Tibial artery (tissue), 4 donors: ENCODE results near the gene SDK2.

Experiments
- DNase-seq, 2 donors: peaks; one replicate each; pipeline ENCODE4 v3.0.0-alpha.2; 2019
- H3K27ac ChIP-seq, 2 donors: fragments of 200-600 bp; sonication (generic) in 1 of 2; 1 replicate in 1 of 2; 2 replicates in 1 of 2; pipeline ENCODE4 v1.5.1; 2018 to 2019; ENCODE audit warnings: mild to moderate bottlenecking in 1 of 2
- H3K27me3 ChIP-seq, 2 donors: fragments of 200-600 bp; sonication (generic) in 1 of 2; one replicate each; pipeline versions ENCODE4 v1.5.1 to v1.6.0; 2016 to 2019
- H3K36me3 ChIP-seq, 3 donors: fragments of 200-600 bp; sonication (generic) in 2 of 3; one replicate each; pipeline ENCODE4 v1.5.1; 2016 to 2019; ENCODE audit warnings: mild to moderate bottlenecking in 2 of 3
- H3K4me1 ChIP-seq, 4 donors: fragments of 200-600 bp; sonication (generic) in 2 of 4; 1 replicate in 3 of 4; 2 replicates in 1 of 4; pipeline ENCODE4 v1.5.1; 2016 to 2019
- H3K4me3 ChIP-seq, 2 donors: fragments of 200-600 bp; sonication (generic) in 1 of 2; 1 replicate in 1 of 2; 2 replicates in 1 of 2; pipeline ENCODE4 v1.5.1; 2018 to 2019; ENCODE audit warnings: mild to moderate bottlenecking in 2 of 2
- H3K9me3 ChIP-seq, 3 donors: fragments of 200-600 bp; sonication (generic) in 1 of 3; one replicate each; pipeline ENCODE4 v1.5.1; 2016 to 2019
- CTCF ChIP-seq, 2 experiments: fragments of 200-600 bp in 1 of 2; fragments of 450-650 bp in 1 of 2; IDR thresholded peaks; one replicate each; pipeline ENCODE4 v1.5.1; 2017 to 2019; ENCODE audit warnings: antibody characterized with exemption in 2 of 2, mild to moderate bottlenecking in 1 of 2, moderate library complexity in 1 of 2
- intact Hi-C: fragments of 100-400 bp; cut with DNase I; formaldehyde crosslinking; loops from one replicate; pipeline ENCODE4 v1.15.0; 2023; ENCODE audit warnings: low total_unique reads

Gene SDK2

GRCh38 chr17:73519714-73520368 lies 124.4 kb downstream of the SDK2 start:
- no peak overlapping the region for H3K4me3 ChIP-seq
- no peaks in the 10 kb centered on the region for H3K9me3 ChIP-seq
- no peak for DNase-seq
- H3K36me3 ChIP-seq = no peaks in the 10 kb centered on the region
- intact Hi-C loops = no loop called here
- H3K27ac ChIP-seq = no peak overlapping the region
- H3K27me3 ChIP-seq = no peaks in the 10 kb centered on the region
- TF ChIP-seq CTCF (IDR thresholded peaks at IDR 0.05) = no peak
- no peaks in the 10 kb centered on the region for H3K4me1 ChIP-seq

- Histone ChIP-seq H3K36me3 (no peaks in the 10 kb centered on the region), H3K27me3 (no peaks in the 10 kb centered on the region), H3K4me1 (no peaks in the 10 kb centered on the region), H3K27ac (no peak overlapping the region), H3K4me3 (no peak overlapping the region), H3K9me3 (no peaks in the 10 kb centered on the region)
- DNase-seq = no peak
- TF ChIP-seq CTCF (IDR thresholded peaks at IDR 0.05) = no peak
- intact Hi-C loops = no loop called here
These were observed 125.2 kb downstream of the SDK2 start for GRCh38 chr17:73519011-73519410.

- no peak overlapping the region for H3K27ac ChIP-seq
- no peaks in the 10 kb centered on the region for H3K9me3 ChIP-seq
- TF ChIP-seq CTCF (IDR thresholded peaks at IDR 0.05) = no peak
- H3K4me1 ChIP-seq = no peaks in the 10 kb centered on the region
- intact Hi-C loops = no loop called here
- no peak for DNase-seq
- H3K27me3 ChIP-seq = no peaks in the 10 kb centered on the region
- no peak overlapping the region for H3K4me3 ChIP-seq
- no peaks in the 10 kb centered on the region for H3K36me3 ChIP-seq
These were observed 127.8 kb downstream of the SDK2 start for GRCh38 chr17:73516431-73516830.

GRCh38 chr17:73514146-73514863 lies 129.9 kb downstream of the SDK2 start:
- Histone ChIP-seq H3K4me3 (no peak overlapping the region), H3K9me3 (no peaks in the 10 kb centered on the region), H3K27me3 (no peaks in the 10 kb centered on the region), H3K4me1 (no peaks in the 10 kb centered on the region), H3K27ac (no peak overlapping the region), H3K36me3 (no peaks in the 10 kb centered on the region)
- DNase-seq = no peak
- no peak for TF ChIP-seq CTCF (IDR thresholded peaks at IDR 0.05)
- intact Hi-C loops = no loop called here

GRCh38 chr17:73513426-73513825 lies 130.8 kb downstream of the SDK2 start:
- DNase-seq = no peak
- Histone ChIP-seq H3K4me1 (no peaks in the 10 kb centered on the region), H3K9me3 (no peaks in the 10 kb centered on the region), H3K27me3 (no peaks in the 10 kb centered on the region), H3K36me3 (no peaks in the 10 kb centered on the region), H3K4me3 (no peak overlapping the region), H3K27ac (no peak overlapping the region)
- no peak for TF ChIP-seq CTCF (IDR thresholded peaks at IDR 0.05)
- intact Hi-C loops = no loop called here
